IMR-90 (cell line): ENCODE results near the gene MFSD6. TPM values are rescaled to one million over a fixed set of nuclear protein-coding genes. Genes with fewer than 3 reads are reported as not detected.

Source experiments
- ATAC-seq: fragments of 200-7000 bp; cut with Tn5 transposase; 2 replicates; pipeline ENCODE4 v1.9.1; 2020; ENCODE audit warnings: low read depth, mild to moderate bottlenecking, moderate library complexity
- BruUV-seq: library from RNA; stranded (reverse); fragments of 400-500 nt; replicated peaks from 2 replicates; lab custom pipeline; 2021; lab: Mats Ljungman, UMichigan
- CTCF ChIA-PET: fragments of 300-600 bp; formaldehyde crosslinking; extraction: SDS; loops from one replicate; lab custom pipeline; 2021; ENCODE audit warnings: antibody characterized with exemption; lab: Yijun Ruan, JAX
- POLR2A ChIA-PET: fragments of 300-600 bp; sonication (Branson Sonifier 250); formaldehyde crosslinking; loops from one replicate; lab custom pipeline; 2022; ENCODE audit warnings: antibody characterized with exemption; ENCODE audit not compliant: unreplicated experiment; lab: Charles Lee
- DNase-seq: peaks from one replicate; pipeline ENCODE4 v3.0.0; 2013
- H2AFZ ChIP-seq: replicated peaks from 2 replicates; pipeline ENCODE3; 2013; ENCODE audit warnings: low read length, mild to moderate bottlenecking; ENCODE audit not compliant: poor library complexity
- H2AK5ac ChIP-seq: 2 replicates; pipeline ENCODE4 v1.6.1; 2013; ENCODE audit warnings: low read depth, low read length, inconsistent platforms
- H2AK9ac ChIP-seq: replicated peaks from 2 replicates; pipeline ENCODE3; 2013; ENCODE audit warnings: mild to moderate bottlenecking, low read depth, low read length, moderate library complexity; ENCODE audit not compliant: poor library complexity
- H2BK120ac ChIP-seq: 2 replicates; pipeline ENCODE4 v1.6.1; 2013; ENCODE audit warnings: low read depth, low read length, inconsistent platforms
- H2BK15ac ChIP-seq: 3 replicates; pipeline ENCODE4 v1.6.1; 2013; ENCODE audit warnings: low read depth, low read length, inconsistent platforms
- H2BK20ac ChIP-seq: 2 replicates; pipeline ENCODE4 v1.6.1; 2013; ENCODE audit warnings: low read depth, mild to moderate bottlenecking, inconsistent platforms, low read length, moderate library complexity
- H2BK5ac ChIP-seq: 2 replicates; pipeline ENCODE4 v1.6.1; 2013; ENCODE audit warnings: mild to moderate bottlenecking, low read depth, low read length, inconsistent platforms; ENCODE audit not compliant: poor library complexity, severe bottlenecking
- H3K14ac ChIP-seq: replicated peaks from 2 replicates; pipeline ENCODE4 v1.6.1; 2013; ENCODE audit warnings: low read depth, low read length, inconsistent platforms
- H3K18ac ChIP-seq: 2 replicates; pipeline ENCODE4 v1.6.1; 2013; ENCODE audit warnings: low read depth, low read length, control low read depth
- H3K23ac ChIP-seq: 2 replicates; pipeline ENCODE4 v1.6.1; 2013; ENCODE audit warnings: low read depth, low read length, inconsistent platforms
- H3K27ac ChIP-seq: 2 replicates; pipeline ENCODE4 v1.5.1; 2013; ENCODE audit warnings: mild to moderate bottlenecking, control low read depth, low read length; ENCODE audit not compliant: insufficient read depth
- H3K27me3 ChIP-seq: 2 replicates; pipeline ENCODE4 v1.6.1; 2013; ENCODE audit warnings: low read length; ENCODE audit not compliant: control insufficient read depth, insufficient read depth
- H3K36me3 ChIP-seq: 2 replicates; pipeline ENCODE4 v1.6.1; 2013; ENCODE audit warnings: low read length, mixed read lengths; ENCODE audit not compliant: control insufficient read depth, insufficient read depth
- H3K4ac ChIP-seq: 2 replicates; pipeline ENCODE4 v1.6.1; 2013; ENCODE audit warnings: low read depth, low read length, inconsistent platforms
- H3K4me1 ChIP-seq: 2 replicates; pipeline ENCODE4 v1.6.1; 2013; ENCODE audit warnings: low read length, mixed read lengths; ENCODE audit not compliant: control insufficient read depth, insufficient read depth
- H3K4me2 ChIP-seq: 2 replicates; pipeline ENCODE4 v1.6.1; 2013; ENCODE audit warnings: low read depth, mild to moderate bottlenecking, control low read depth, low read length, moderate library complexity
- H3K4me3 ChIP-seq: 2 replicates; pipeline ENCODE4 v1.5.1; 2013; ENCODE audit warnings: low read depth, mild to moderate bottlenecking, control low read depth, low read length, moderate library complexity; ENCODE audit not compliant: insufficient read depth
- H3K56ac ChIP-seq: 2 replicates; pipeline ENCODE4 v1.6.1; 2013; ENCODE audit warnings: low read length, inconsistent platforms; ENCODE audit not compliant: insufficient read depth; ENCODE audit errors: extremely low read depth
- H3K79me1 ChIP-seq, 2 experiments: 2 replicates each; pipeline ENCODE4 v1.6.1; 2013; ENCODE audit warnings: low read length in 2 of 2, inconsistent platforms in 1 of 2, low read depth in 1 of 2
- H3K9ac ChIP-seq: 2 replicates; pipeline ENCODE4 v1.6.1; 2013; ENCODE audit warnings: low read depth, low read length, control low read depth
- H3K9me1 ChIP-seq: 2 replicates; pipeline ENCODE4 v1.6.1; 2013; ENCODE audit warnings: low read length, inconsistent platforms; ENCODE audit not compliant: insufficient read depth
- H3K9me3 ChIP-seq: 2 replicates; pipeline ENCODE4 v1.6.1; 2013; ENCODE audit warnings: low read length; ENCODE audit not compliant: control insufficient read depth, insufficient read depth
- H4K20me1 ChIP-seq: 2 replicates; pipeline ENCODE4 v1.6.1; 2013; ENCODE audit warnings: low read length, inconsistent platforms; ENCODE audit not compliant: insufficient read depth
- H4K5ac ChIP-seq: 2 replicates; pipeline ENCODE4 v1.6.1; 2013; ENCODE audit warnings: mild to moderate bottlenecking, low read depth, low read length, control low read depth
- H4K8ac ChIP-seq, 2 experiments: 2 replicates each; pipeline ENCODE4 v1.6.1; 2013; ENCODE audit warnings: low read depth in 2 of 2, low read length in 2 of 2, control low read depth in 1 of 2, inconsistent platforms in 1 of 2
- H4K91ac ChIP-seq: 2 replicates; pipeline ENCODE4 v1.6.1; 2013; ENCODE audit warnings: low read depth, low read length, inconsistent platforms; ENCODE audit not compliant: insufficient read depth
- BHLHE40 ChIP-seq: fragments of 150-350 bp; IDR thresholded peaks from 2 replicates; pipeline ENCODE4 v1.6.1; 2016; ENCODE audit warnings: mild to moderate bottlenecking, low read depth, low read length
- CEBPB ChIP-seq: IDR thresholded peaks from 2 replicates; pipeline ENCODE4 v1.6.1; 2012; ENCODE audit warnings: low read depth, low read length, improper control_type of control experiment
- CTCF ChIP-seq: conservative IDR thresholded peaks from 2 replicates; pipeline ENCODE4 v1.5.1; 2012; ENCODE audit warnings: mild to moderate bottlenecking, low read depth, low read length, improper control_type of control experiment
- ELK1 ChIP-seq: fragments of 150-350 bp; IDR thresholded peaks from 2 replicates; pipeline ENCODE4 v1.6.1; 2016; ENCODE audit warnings: low read depth, mild to moderate bottlenecking, low read length, moderate library complexity, borderline replicate concordance
- FOS ChIP-seq: fragments of 150-350 bp; IDR thresholded peaks from 2 replicates; pipeline ENCODE4 v1.6.1; 2016; ENCODE audit warnings: low read depth, low read length
- MAFK ChIP-seq: IDR thresholded peaks from 2 replicates; pipeline ENCODE4 v1.6.1; 2012; ENCODE audit warnings: low read depth, low read length, improper control_type of control experiment
- MXI1 ChIP-seq: IDR thresholded peaks from 2 replicates; pipeline ENCODE4 v1.6.1; 2012; ENCODE audit warnings: low read depth, mild to moderate bottlenecking, low read length, moderate library complexity, borderline replicate concordance
- NFE2L2 ChIP-seq: fragments of 150-350 bp; IDR thresholded peaks from 2 replicates; pipeline ENCODE4 v1.6.1; 2016; ENCODE audit warnings: low read depth, mild to moderate bottlenecking, low read length
- POLR2A ChIP-seq: IDR thresholded peaks from 2 replicates; pipeline ENCODE4 v1.6.1; 2012; ENCODE audit warnings: mild to moderate bottlenecking, low read depth, low read length
- RCOR1 ChIP-seq: IDR thresholded peaks from 2 replicates; pipeline ENCODE4 v1.6.1; 2012; ENCODE audit warnings: mild to moderate bottlenecking, low read length, improper control_type of control experiment; ENCODE audit not compliant: insufficient replicate concordance
- SMC3 ChIP-seq: fragments of 150-350 bp; IDR thresholded peaks from 2 replicates; pipeline ENCODE4 v1.6.1; 2016; ENCODE audit warnings: low read depth, mild to moderate bottlenecking, antibody characterized with exemption, low read length, moderate library complexity
- USF2 ChIP-seq: fragments of 150-350 bp; IDR thresholded peaks from 2 replicates; pipeline ENCODE4 v1.6.1; 2017; ENCODE audit warnings: mild to moderate bottlenecking, antibody characterized with exemption, low read length, low read depth
- dilution Hi-C: fragments of 300-500 bp; cut with HindIII; formaldehyde crosslinking; loops from one replicate; pipeline ENCODE4 v1.14.3; 2018; ENCODE audit warnings: low sequenced_read_pairs; ENCODE audit not compliant: unreplicated experiment
- in situ Hi-C: fragments of 300-500 bp; cut with MboI; formaldehyde crosslinking; loops from 3 replicates; pipeline ENCODE4 v1.14.3; 2019; ENCODE audit warnings: low sequenced_read_pairs, inconsistent platforms, mixed read lengths
- intact Hi-C: fragments of 100-400 bp; cut with micrococcal nuclease; formaldehyde crosslinking; loops from 2 replicates; pipeline ENCODE4 v1.10.0; 2022
- polyA plus RNA-seq, 3 experiments: library from polyadenylated mRNA; depleted of rRNA; stranded (reverse); fragments of >200 nt; gene quantifications; 2 replicates each; pipeline ENCODE4 v1.2.3, GENCODE V29; 2012; ENCODE audit warnings: low replicate concordance in 1 of 3
- total RNA-seq: library from RNA; depleted of rRNA; stranded (reverse); fragments of >200 nt; gene quantifications from 2 replicates; pipeline ENCODE4 v1.2.3, GENCODE V29; 2012

MFSD6 gene
- total and polyA plus RNA-seq, 2 of the 4 experiments (the other 2 are of a cell fraction): 4.2 to 7.7 TPM

DNA sequence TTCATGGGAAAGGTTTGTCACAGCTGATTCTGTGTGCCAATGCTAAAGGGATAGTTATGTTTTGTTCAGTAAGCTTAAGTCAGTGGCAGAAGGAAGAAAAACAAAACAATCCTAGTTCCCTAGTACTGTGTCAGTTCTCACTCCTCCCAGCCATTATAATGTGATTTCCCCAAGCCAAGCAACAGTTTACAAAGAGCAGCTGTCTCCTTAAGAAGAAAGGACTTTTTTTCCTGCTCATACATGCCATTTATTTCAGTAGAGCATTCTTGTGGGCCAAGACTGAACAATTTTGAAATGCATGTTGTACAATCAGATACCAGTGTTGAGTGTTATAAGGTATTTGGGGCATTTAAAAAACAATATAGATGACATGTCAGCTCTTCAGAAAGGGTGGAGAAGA, 74.3 kb downstream of the MFSD6 start:
- Histone ChIP-seq H3K4me2 (no peak overlapping the region; the same call in 1 of the 2 replicates), H4K5ac (no peak overlapping the region), H3K79me1 (no peaks in the 10 kb centered on the region), H3K9me1 (0 out of 2 replicates have a peak, but pooled peaks cover 6% of the 10 kb centered on the region), H4K91ac (no peak overlapping the region), H2AK9ac (no peak overlapping the region), H3K9ac (no peak overlapping the region), H3K4me3 (no peak overlapping the region), H3K27ac (no peak overlapping the region), H3K4me1 (peaks cover 7% of the 10 kb centered on the region; the same call in 1 of the 2 replicates), H2BK15ac (no peak overlapping the region), H3K56ac (no peak overlapping the region), H2AK5ac (no peak overlapping the region), H3K27me3 (no peaks in the 10 kb centered on the region), H3K36me3 (no peaks in the 10 kb centered on the region), H2BK20ac (no peak overlapping the region), H4K20me1 (no peaks in the 10 kb centered on the region), H2BK5ac (peak overlapping the region; percentile 11), H3K4ac (no peak overlapping the region), H3K14ac (no peak overlapping the region), H3K9me3 (no peaks in the 10 kb centered on the region), H3K23ac (no peak overlapping the region), H2BK120ac (no peak overlapping the region), H3K18ac (0 out of 2 replicates have a peak overlapping the region, but pooled peaks have one; percentile 17), H4K8ac (no peak overlapping the region), H2AFZ (no peak overlapping the region)
- peak; percentile 34 for DNase-seq
- no peak for TF ChIP-seq USF2
- no peak for TF ChIP-seq NFE2L2
- TF ChIP-seq CTCF: no peak
- TF ChIP-seq FOS: no peak
- no peak for TF ChIP-seq CEBPB
- no peak for TF ChIP-seq MAFK
- no peak for TF ChIP-seq SMC3
- TF ChIP-seq BHLHE40: no peak
- TF ChIP-seq MXI1: no peak
- TF ChIP-seq RCOR1: no peak
- no peak for TF ChIP-seq ELK1
- TF ChIP-seq POLR2A: no peak
- ChIA-PET CTCF (interaction anchor here (0.6 to 0.7 kb wide), 2 partner anchors 16 to 686 kb away, joined by 3 read pairs; no protein-coding TSS in a partner anchor), POLR2A (no interaction called here)
- intact Hi-C loops (no loop called here), in situ Hi-C loops (no loop called here), dilution Hi-C loops (no loop called here)
- no TSS peak for BruUV-seq
- ATAC-seq: peak; percentile 70
